M059J (cell line): ENCODE results near the gene CD300LG. TPM values are rescaled to one million over a fixed set of nuclear protein-coding genes. Genes with fewer than 3 reads are reported as not detected.
"Not testable (repeated sequence)": the region's sequence is repeated elsewhere in the genome, so short reads cannot be mapped to it uniquely, and the experiment has no call there.

Experiments used
- DNase-seq: peaks from one replicate; pipeline ENCODE4 v3.0.0-alpha.2; 2012; ENCODE audit warnings: low read depth
- total RNA-seq: library from RNA; depleted of rRNA; stranded (reverse); fragments of >200 nt; shearing (Covaris generic); gene quantifications from 2 replicates; pipeline ENCODE4 v1.2.3, GENCODE V29; 2014

Gene CD300LG
- total RNA-seq, 1 experiment from 2014 or later, result not detected

DNA sequence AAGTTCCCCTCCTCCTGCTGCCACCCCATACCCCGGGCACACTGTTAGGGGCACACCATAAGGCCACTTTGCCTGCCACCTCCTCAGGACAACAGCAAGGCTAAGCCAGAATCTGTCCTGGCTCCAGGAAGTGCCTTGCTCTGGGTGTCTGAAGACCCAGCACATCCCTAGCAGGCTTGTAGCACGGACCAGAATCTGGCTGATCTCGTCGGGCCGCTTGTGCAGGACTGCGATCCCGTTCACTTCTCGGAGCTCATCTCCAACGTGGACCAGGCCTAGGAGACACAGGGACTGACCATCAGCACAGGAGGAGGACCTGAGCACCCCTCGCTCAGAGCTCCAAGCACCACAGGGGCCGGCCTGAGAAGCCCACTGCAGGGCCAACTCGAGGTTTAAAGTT, 21.4 kb upstream of the CD300LG start:
- DNase-seq, result no peak

DNA sequence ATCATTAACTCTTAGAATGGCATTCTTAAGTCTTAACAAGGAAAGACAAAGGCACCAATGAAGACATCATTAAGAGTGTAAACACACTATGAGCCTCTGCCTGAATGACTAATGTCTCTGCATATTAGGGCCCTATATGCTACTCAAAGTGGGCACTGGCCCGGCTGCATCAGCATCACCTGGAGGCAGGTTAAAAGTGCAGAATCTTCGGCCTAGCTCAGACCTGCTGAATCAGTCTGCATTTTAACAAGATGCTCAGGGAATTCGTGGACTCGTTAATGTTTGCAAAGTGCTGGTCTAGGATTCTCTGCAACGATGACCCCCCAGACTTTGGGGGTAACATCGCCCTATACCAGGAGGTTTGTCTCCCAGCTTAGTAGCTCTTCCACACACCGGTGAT, 20.8 kb upstream of the CD300LG start:
- DNase-seq, result no peak

- no peak for DNase-seq
Measured at GRCh38 chr17:43827596-43827995, 19.4 kb upstream of the CD300LG start.

DNA sequence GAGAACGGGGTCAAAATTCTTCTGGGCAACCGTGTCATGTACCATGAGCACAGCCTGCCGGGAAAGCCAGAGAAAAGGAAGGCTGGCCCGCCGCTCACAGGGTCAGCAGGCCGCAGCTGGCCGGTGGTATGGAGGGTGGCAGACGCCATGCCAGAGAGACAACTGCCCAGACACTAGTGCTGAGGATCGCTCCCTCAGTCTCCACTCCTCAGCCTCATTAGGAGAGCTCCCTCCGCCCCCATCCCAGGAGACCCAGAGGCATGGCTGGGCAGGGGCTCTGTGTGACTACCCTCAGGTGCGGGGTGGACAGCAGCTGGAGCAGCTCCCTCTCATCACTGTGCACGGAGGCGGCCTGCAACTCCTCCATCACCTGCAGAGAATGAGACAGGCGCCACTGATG, 17.2 kb upstream of the CD300LG start:
- no peak for DNase-seq

DNA sequence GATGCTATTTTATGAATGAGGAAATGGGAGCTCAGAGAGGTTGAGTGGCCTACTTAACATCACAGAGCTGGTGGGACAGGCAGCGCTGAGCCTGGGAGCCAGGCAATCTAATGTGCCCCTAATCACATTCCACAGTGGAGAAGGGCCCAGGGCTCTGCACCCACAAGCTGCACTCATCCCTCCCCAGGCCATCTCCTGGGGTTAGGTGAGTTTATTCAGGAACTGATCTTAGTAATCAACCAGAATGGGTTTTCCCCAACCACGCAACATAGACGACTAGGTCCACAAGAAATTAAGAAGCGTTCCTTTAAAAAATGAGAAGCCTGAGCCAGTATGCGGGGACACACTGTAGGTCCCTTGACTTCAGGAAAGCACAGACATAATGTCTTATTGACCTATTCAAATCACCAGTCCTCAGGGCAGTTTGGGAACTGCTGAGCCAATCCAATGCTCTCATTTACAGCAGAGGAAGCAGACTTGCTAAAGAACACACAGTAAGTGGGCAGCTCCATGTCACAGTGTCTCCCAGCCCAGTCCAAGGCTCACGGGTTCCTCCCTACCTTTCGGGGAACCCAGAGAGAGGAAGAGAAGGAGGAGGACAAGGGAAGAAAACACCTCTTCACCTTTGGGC, 16.4 kb upstream of the CD300LG start:
- DNase-seq, result no peak

- DNase-seq, result no peak
Measured at GRCh38 chr17:43831633-43832032, 15.3 kb upstream of the CD300LG start.

GRCh38 chr17:43832168-43832975, 14.6 kb upstream of the CD300LG start:
- DNase-seq, result peak; percentile 79

GRCh38 chr17:43832976-43833829, 13.8 kb upstream of the CD300LG start, which contains the start of gene MPP3:
Gene MPP3, minus strand, starts transcription at chr17:43833146. Its CDS starts 1,240 bp downstream, at chr17:43831906.
- peak; percentile 70 for DNase-seq

- no peak for DNase-seq
Measured at GRCh38 chr17:43834106-43834505, 12.9 kb upstream of the CD300LG start.

- peak; percentile 36 for DNase-seq
Measured at GRCh38 chr17:43839670-43840108, 7.3 kb upstream of the CD300LG start.

GRCh38 chr17:43840814-43841213, 6.2 kb upstream of the CD300LG start:
- DNase-seq, result peak; percentile 50

GRCh38 chr17:43841282-43841681, 5.7 kb upstream of the CD300LG start:
- no peak for DNase-seq

- not testable (repeated sequence) for DNase-seq
Measured at GRCh38 chr17:43842091-43842974, 4.6 kb upstream of the CD300LG start.

DNA sequence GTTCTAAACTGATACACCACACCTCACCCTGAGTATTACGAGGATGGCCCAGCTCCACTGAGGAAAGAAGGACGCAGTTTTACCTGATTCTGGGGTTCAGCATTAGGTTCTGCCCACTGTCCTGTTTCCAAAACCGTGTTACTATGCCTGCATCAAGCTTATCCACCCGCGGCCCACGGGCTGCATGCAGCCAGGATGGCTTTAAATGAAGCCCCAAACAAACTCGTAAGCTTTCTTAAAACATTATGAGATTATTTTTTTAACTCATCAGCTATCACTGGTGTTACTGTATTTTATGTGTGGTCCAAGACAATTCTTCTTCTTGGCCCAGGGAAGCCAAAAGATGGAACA, 4.0 kb upstream of the CD300LG start:
- DNase-seq, result no peak

DNA sequence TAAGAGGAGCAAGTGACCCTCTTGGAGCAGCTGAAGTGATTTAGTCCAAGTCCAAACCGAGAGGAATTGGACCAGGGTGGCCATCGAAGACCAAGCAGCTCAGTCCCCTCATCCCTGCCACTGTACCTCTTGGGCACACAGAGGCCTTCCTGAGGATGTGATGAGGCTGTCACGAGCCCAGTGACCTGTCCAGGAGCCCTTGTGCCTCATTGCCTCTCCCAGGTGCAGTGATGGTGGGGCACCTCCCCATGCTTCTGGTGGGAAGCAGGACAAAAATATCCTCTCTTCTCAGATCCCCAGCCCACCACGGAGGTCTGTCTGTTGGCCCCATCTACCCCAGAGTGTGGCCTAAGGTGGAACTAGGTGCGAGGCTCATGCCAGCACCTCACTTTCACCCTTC, 2.7 kb upstream of the CD300LG start:
- no peak for DNase-seq

GRCh38 chr17:43845766-43846165, 1.2 kb upstream of the CD300LG start:
- no peak for DNase-seq

DNA sequence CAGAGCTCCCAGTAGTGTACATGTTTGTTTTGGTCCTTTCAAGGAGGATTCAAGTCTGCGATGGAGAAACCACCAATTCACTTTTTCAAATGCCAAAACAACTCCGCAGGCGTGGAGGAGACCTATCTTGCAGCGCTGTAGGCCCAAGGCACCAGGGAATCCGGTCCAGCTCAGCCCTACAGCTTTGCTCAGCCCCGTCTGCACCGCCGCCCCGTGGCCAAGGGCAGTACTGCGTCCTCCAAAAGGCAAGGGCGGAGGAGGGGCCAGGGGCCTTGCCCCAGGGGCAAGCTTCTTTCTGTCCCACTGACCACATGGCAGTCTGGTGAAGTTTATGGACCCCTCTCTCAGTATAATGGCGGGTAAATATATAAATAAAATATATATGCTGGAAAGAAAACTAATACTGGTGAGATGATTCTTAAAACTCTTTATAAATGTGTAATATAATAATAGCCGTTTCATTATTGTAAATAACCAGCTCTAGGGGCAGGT, 709 bp upstream of the CD300LG start:
- DNase-seq, result peak; percentile 52

DNA sequence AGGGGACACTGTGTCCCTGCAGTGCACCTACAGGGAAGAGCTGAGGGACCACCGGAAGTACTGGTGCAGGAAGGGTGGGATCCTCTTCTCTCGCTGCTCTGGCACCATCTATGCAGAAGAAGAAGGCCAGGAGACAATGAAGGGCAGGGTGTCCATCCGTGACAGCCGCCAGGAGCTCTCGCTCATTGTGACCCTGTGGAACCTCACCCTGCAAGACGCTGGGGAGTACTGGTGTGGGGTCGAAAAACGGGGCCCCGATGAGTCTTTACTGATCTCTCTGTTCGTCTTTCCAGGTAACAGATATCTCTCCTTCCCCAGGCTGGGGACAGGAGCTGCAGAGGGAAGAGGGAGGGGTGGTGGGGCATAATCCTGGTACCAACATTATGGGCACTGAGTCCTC, 1.6 kb downstream of the CD300LG start:
- DNase-seq, result no peak

DNA sequence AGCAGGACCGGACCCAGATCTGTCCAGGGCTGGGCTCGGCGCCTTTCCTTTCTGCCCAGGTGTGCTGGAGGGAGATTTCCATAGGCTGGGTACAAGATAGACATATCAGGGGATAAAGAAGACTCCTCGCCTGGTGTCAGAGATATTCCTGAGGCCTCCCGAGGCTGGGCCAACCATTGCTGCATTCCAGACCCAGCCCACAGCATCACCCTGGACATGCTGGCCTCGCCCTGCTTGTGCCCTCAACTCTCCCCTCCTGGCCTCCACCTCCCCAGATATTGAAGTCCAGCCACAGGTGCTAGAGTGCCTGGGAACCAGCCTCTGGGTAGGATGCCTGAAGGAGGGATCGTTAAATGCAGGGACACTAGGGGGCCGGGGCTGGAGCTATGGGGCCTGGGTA, 2.1 kb downstream of the CD300LG start:
- no peak for DNase-seq

- DNase-seq, result no peak
Measured at GRCh38 chr17:43852571-43852970, 5.6 kb downstream of the CD300LG start.

DNA sequence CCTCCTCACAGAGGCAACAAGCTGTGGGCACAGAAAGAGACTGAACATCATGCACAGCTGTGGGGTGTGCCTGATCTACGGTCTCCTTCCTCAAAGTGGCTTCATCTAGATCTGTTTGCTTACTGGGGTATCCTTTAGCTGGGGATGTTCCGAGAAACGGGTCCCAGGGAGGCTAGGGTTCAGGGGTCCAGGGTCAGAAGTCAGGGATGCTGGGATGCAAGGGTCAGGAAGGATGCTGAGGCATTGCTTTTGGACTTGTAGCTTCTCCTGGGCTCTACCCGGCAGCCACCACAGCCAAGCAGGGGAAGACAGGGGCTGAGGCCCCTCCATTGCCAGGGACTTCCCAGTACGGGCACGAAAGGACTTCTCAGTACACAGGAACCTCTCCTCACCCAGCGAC, 6.6 kb downstream of the CD300LG start:
- DNase-seq, result no peak
